Measurements from ENCODE around the gene ATRNL1.

ATRNL1 gene

DNA sequence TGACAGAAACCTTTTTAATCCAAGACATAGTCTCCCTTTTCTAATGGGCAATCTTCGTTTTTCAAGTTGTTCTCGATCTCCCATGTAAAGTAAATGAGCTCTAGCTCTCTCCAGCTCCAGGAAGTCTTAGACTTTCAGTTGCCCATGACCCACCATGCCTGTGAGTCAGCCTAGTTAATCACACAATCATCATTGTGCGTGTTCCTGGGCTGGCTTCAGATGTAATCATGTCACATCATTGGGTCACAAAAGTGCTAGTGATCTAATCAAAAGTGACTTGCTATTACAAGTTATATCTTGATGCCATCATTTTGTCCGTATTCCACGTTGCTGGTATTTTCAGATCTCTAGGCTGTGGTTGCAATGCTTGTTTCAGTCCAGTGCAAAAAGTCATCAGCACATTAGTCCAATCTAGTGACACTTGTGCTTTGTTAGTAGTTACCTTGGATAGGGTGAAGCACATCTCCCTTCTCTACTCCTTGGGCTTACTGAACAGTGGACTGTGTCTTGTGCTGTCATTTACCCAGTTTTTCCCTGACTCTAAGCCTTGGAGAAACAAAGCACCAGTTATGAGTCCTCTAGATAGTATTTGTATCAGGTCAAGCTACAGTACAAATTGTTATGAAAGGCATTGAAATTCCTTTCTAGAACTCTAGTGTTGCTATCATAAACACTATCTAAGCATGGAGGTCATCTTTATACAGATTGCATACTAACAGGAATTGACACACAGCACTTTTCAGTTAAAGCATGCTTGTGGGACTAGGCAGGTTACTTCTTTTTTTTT, 863.3 kb downstream of the ATRNL1 start:
- DNase-seq (ENCODE audit: low spot score), result no peak
- TF ChIP-seq, protein P1, sequence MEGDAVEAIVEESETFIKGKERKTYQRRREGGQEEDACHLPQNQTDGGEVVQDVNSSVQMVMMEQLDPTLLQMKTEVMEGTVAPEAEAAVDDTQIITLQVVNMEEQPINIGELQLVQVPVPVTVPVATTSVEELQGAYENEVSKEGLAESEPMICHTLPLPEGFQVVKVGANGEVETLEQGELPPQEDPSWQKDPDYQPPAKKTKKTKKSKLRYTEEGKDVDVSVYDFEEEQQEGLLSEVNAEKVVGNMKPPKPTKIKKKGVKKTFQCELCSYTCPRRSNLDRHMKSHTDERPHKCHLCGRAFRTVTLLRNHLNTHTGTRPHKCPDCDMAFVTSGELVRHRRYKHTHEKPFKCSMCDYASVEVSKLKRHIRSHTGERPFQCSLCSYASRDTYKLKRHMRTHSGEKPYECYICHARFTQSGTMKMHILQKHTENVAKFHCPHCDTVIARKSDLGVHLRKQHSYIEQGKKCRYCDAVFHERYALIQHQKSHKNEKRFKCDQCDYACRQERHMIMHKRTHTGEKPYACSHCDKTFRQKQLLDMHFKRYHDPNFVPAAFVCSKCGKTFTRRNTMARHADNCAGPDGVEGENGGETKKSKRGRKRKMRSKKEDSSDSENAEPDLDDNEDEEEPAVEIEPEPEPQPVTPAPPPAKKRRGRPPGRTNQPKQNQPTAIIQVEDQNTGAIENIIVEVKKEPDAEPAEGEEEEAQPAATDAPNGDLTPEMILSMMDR (IDR thresholded peaks at IDR 0.05; ENCODE audit: borderline replicate concordance, control extremely low read depth, extremely low read depth, insufficient read depth, missing control alignments), result no peak
- in situ Hi-C loops (cut with MboI; ENCODE audit: low sequenced_read_pairs, unreplicated experiment), result no loop called here

- in situ Hi-C loops (cut with MboI; ENCODE audit: low sequenced_read_pairs, unreplicated experiment), result no loop called here
- TF ChIP-seq, protein P1 (IDR thresholded peaks at IDR 0.05; ENCODE audit: borderline replicate concordance, control extremely low read depth, extremely low read depth, insufficient read depth, missing control alignments), result no peak
- DNase-seq (ENCODE audit: low spot score), result no peak
Observed at GRCh38 chr10:115957012-115957399, 863.8 kb downstream of the ATRNL1 start.

DNA sequence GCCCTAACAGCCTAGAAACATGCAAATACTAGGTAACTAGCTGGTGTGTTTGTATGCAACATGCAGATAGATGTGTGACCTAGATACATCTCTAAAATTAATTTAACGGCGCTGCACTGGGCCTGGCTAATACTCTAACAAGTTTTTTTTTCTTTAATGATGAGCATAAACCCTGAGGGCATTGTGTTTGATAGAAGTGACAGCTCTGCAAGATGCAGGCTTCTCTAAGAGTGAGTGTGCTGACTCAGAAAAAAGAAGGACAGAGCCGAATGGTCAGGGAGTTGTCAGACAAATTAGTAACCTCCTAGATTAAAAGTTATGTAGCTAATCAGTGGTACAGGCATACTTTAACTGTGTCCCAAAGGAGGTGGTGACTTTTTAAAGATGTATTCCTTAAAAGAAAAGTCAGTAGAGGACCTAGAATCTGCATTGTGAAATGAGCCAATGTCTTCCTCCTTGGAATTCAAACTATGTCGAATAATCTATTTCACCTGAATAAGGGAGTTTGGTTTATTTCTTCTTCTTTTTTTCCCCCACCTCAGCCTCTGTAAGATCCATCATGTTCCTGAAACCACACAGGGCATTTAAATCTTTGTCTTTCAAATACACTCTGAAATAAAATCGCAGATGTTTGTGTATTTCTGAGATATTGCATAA, 864.7 kb downstream of the ATRNL1 start:
- in situ Hi-C loops (cut with MboI; ENCODE audit: low sequenced_read_pairs, unreplicated experiment), result no loop called here
- TF ChIP-seq, protein P1 (IDR thresholded peaks at IDR 0.05; ENCODE audit: borderline replicate concordance, control extremely low read depth, extremely low read depth, insufficient read depth, missing control alignments), result no peak
- DNase-seq (ENCODE audit: low spot score), result no peak

GRCh38 chr10:115963848-115964247, 870.7 kb downstream of the ATRNL1 start:
- TF ChIP-seq, protein P1 (IDR thresholded peaks at IDR 0.05; ENCODE audit: borderline replicate concordance, control extremely low read depth, extremely low read depth, insufficient read depth, missing control alignments), result no peak
- no peak for DNase-seq (ENCODE audit: low spot score)
- in situ Hi-C loops (cut with MboI; ENCODE audit: low sequenced_read_pairs, unreplicated experiment), result no loop called here

DNA sequence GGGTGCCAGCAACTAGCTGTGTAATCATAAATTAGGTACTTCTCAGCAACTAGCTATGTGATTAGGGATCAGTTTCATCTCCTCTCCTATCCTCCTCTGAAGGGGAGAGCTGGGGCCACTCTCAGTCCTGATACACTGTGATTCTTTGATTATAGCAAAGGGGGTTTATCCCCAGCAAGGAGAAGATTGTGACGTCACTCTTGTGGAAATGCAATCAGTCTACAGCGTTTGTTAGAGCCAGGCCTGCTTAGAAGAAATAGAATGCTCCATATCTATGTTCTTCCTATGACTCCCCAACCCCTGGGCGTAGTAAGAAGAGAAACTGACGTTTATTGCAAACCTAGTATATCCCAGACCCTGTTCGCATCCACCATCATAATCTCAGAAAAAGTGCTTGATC, 871.7 kb downstream of the ATRNL1 start:
- DNase-seq (ENCODE audit: low spot score), result no peak
- TF ChIP-seq, protein P1 (IDR thresholded peaks at IDR 0.05; ENCODE audit: borderline replicate concordance, control extremely low read depth, extremely low read depth, insufficient read depth, missing control alignments), result no peak
- in situ Hi-C loops (cut with MboI; ENCODE audit: low sequenced_read_pairs, unreplicated experiment), result no loop called here

GRCh38 chr10:115965376-115965775, 872.2 kb downstream of the ATRNL1 start:
- in situ Hi-C loops (cut with MboI; ENCODE audit: low sequenced_read_pairs, unreplicated experiment), result no loop called here
- TF ChIP-seq, protein P1 (IDR thresholded peaks at IDR 0.05; ENCODE audit: borderline replicate concordance, control extremely low read depth, extremely low read depth, insufficient read depth, missing control alignments), result no peak
- no peak for DNase-seq (ENCODE audit: low spot score)
